ENCODE measurements around the gene NPL. TPM values are rescaled to one million over a fixed set of nuclear protein-coding genes. Genes with fewer than 3 reads are reported as not detected.

The NPL gene
- total RNA-seq, 1 experiment from 2014 or later, result 6.9 TPM

- Histone ChIP-seq H3K4me1 (ENCODE audit: insufficient read depth, low read length, poor library complexity, severe bottlenecking) (no peaks in the 10 kb centered on the region), H3K27me3 (replicated peaks; ENCODE audit: insufficient read depth, low read depth, low read length, poor library complexity) (no peaks in the 10 kb centered on the region), H3K9me3 (ENCODE audit: low read depth, low read length, poor library complexity, severe bottlenecking) (no peaks in the 10 kb centered on the region), H3K27ac (ENCODE audit: low read depth, low read length, poor library complexity, severe bottlenecking) (no peak overlapping the region), H3K36me3 (ENCODE audit: insufficient read depth, low read length, poor library complexity, severe bottlenecking) (no peaks in the 10 kb centered on the region), H3K4me3 (ENCODE audit: low read depth, low read length, poor library complexity, severe bottlenecking) (no peak overlapping the region)
- CTCF ChIA-PET, result no interaction called here
- DNase-seq (ENCODE audit: low spot score), result no peak
- TF ChIP-seq EZH2 (IDR thresholded peaks at IDR 0.05; ENCODE audit: borderline replicate concordance, low read depth, low read length, poor library complexity, severe bottlenecking), result no peak
- no peak for TF ChIP-seq CTCF (conservative IDR thresholded peaks at IDR 0.05; ENCODE audit: low read depth, low read length)
- BruUV-seq (replicated peaks), result no TSS peak
- POLR2A ChIA-PET (ENCODE audit: low non-redundant PET), result no interaction called here
- intact Hi-C loops (cut with micrococcal nuclease; ENCODE audit: unreplicated experiment), result no loop called here
Observed at GRCh38 chr1:182770232-182770631, 19.3 kb upstream of the NPL start.

GRCh38 chr1:182771187-182771984 lies 18.2 kb upstream of the NPL start:
- intact Hi-C loops (cut with micrococcal nuclease; ENCODE audit: unreplicated experiment), result no loop called here
- Histone ChIP-seq H3K9me3 (ENCODE audit: low read depth, low read length, poor library complexity, severe bottlenecking) (no peaks in the 10 kb centered on the region), H3K4me1 (ENCODE audit: insufficient read depth, low read length, poor library complexity, severe bottlenecking) (no peaks in the 10 kb centered on the region), H3K36me3 (ENCODE audit: insufficient read depth, low read length, poor library complexity, severe bottlenecking) (no peaks in the 10 kb centered on the region), H3K27ac (ENCODE audit: low read depth, low read length, poor library complexity, severe bottlenecking) (no peak overlapping the region), H3K4me3 (ENCODE audit: low read depth, low read length, poor library complexity, severe bottlenecking) (no peak overlapping the region), H3K27me3 (replicated peaks; ENCODE audit: insufficient read depth, low read depth, low read length, poor library complexity) (no peaks in the 10 kb centered on the region)
- no peak for TF ChIP-seq EZH2 (IDR thresholded peaks at IDR 0.05; ENCODE audit: borderline replicate concordance, low read depth, low read length, poor library complexity, severe bottlenecking)
- no peak; the same call in 1 of the 2 replicates for TF ChIP-seq CTCF (conservative IDR thresholded peaks at IDR 0.05; ENCODE audit: low read depth, low read length)
- CTCF ChIA-PET, result no interaction called here
- BruUV-seq (replicated peaks), result no TSS peak
- no peak for DNase-seq (ENCODE audit: low spot score)
- POLR2A ChIA-PET (ENCODE audit: low non-redundant PET), result no interaction called here

- H3K9me3 ChIP-seq (ENCODE audit: low read depth, low read length, poor library complexity, severe bottlenecking), result no peaks in the 10 kb centered on the region
- TF ChIP-seq CTCF (conservative IDR thresholded peaks at IDR 0.05; ENCODE audit: low read depth, low read length) (no peak), EZH2 (IDR thresholded peaks at IDR 0.05; ENCODE audit: borderline replicate concordance, low read depth, low read length, poor library complexity, severe bottlenecking) (no peak)
- no peaks in the 10 kb centered on the region for H3K4me1 ChIP-seq (ENCODE audit: insufficient read depth, low read length, poor library complexity, severe bottlenecking)
- H3K4me3 ChIP-seq (ENCODE audit: low read depth, low read length, poor library complexity, severe bottlenecking), result no peak overlapping the region
- DNase-seq (ENCODE audit: low spot score), result no peak
- intact Hi-C loops (cut with micrococcal nuclease; ENCODE audit: unreplicated experiment), result no loop called here
- H3K27ac ChIP-seq (ENCODE audit: low read depth, low read length, poor library complexity, severe bottlenecking), result no peak overlapping the region
- no peaks in the 10 kb centered on the region for H3K36me3 ChIP-seq (ENCODE audit: insufficient read depth, low read length, poor library complexity, severe bottlenecking)
- ChIA-PET POLR2A (ENCODE audit: low non-redundant PET) (no interaction called here), CTCF (no interaction called here)
- no peaks in the 10 kb centered on the region for H3K27me3 ChIP-seq (replicated peaks; ENCODE audit: insufficient read depth, low read depth, low read length, poor library complexity)
- BruUV-seq (replicated peaks), result no TSS peak
Observed at GRCh38 chr1:182777386-182777785, 12.2 kb upstream of the NPL start.
